ENCODE data around the gene ABHD8.
"Not testable (repeated sequence)": the region's sequence is repeated elsewhere in the genome, so short reads cannot be mapped to it uniquely, and the experiment has no call there.

The ABHD8 gene

DNA sequence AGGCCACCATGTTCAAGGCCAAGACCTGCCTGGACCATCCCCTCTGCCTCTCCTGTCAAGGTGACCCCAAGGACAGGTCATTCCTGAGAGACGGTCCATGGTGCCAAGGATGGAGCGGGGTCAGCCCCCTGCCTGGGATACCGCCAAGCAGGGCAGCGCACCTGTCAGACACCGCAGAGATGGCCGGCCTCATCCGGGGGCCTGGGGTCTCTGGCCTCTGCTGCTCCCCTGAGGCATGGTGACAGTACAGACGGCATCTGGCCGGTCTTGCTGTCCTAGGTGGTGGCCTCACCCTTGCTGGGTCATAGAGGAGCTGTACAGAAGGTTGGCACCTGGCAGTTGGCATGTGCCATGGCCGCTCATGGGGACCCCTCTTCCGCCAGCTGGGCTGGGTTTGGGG, 17.2 kb upstream of the ABHD8 start:
- no peak for DNase-seq

DNA sequence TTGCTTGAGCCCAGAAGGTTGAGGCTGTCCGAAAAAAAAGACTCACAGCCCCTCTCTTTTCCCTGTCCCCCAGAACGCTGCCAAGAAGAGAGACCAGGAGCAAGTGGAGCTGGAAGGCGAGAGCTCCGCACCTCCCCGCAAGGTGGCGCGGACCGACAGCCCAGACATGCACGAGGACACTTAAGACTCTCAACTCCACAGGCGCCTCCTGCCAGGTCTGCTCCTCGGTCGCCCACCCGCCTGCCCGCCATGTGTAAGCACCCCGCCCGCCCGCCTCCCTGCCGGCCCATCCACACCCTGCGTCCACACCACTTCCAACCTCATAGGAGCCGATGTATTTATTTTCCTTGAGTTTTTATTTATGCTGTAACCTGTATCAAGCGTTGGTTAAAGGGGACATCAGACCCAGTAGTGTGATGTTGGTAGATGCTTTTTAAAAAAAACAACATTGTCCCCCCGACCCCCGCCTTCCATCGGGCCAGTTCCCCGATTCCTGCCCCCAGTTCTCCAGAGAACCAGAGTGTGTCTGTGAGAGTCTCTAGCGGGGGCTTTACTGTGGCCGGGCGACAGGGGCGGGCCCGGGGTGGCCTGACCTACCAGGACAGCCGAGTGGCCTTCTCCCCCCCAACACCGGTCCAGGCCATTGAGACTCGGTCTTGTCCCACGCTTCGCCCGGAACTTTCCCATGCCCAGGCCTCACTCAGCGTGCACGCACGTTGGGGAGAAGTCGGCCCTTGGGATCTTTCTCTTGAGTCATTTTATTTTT, 16.4 kb upstream of the ABHD8 start:
- no peak for DNase-seq

DNA sequence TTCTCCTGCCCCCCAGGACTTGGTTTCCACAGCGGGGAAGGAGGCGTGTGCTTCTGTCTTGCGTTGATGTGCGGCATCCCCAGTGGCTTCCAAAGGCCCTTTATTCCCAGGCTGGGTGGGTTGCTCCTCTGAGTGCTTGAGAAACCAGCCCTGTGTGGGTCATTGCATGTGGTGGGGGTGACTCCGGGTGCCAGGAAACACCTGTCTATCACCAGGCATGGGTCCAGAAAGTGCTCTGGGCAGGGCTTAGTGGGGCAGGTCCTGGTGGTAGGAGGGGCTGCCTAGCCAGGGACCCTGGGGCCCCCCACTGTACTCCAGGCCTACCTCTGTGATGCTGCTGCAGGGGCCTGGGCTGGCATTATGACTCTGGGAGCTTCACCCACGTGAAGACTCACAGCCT, 15.7 kb upstream of the ABHD8 start:
- no peak for DNase-seq

DNA sequence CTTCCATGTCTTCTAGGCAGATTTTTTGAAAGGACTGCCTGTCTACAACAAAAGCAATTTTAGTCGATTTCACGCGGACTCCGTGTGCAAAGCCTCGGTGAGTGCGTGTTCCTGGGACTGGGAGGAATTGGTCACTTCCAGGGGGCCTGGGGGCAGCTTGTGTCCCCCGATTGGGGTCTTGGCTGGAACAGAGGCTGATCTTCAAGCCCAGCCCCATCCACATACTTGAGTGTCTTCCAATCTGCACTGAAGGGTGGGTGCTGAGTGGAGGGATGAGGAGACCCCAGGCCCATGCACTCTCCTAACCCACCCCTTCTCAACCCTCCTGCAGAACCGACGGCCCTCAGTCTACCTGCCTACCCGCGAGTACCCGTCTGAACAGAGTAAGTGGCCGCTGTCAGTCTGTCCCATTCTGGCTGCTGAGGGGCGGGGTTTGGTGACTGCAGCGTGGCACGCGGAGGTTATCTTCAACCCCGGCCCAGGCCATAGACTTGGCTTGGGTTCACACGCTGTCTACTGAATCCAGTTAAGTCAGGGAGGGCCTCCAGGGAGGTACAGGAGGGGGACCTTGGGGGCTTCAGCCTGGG, 10.9 kb upstream of the ABHD8 start:
- no peak for DNase-seq

DNA sequence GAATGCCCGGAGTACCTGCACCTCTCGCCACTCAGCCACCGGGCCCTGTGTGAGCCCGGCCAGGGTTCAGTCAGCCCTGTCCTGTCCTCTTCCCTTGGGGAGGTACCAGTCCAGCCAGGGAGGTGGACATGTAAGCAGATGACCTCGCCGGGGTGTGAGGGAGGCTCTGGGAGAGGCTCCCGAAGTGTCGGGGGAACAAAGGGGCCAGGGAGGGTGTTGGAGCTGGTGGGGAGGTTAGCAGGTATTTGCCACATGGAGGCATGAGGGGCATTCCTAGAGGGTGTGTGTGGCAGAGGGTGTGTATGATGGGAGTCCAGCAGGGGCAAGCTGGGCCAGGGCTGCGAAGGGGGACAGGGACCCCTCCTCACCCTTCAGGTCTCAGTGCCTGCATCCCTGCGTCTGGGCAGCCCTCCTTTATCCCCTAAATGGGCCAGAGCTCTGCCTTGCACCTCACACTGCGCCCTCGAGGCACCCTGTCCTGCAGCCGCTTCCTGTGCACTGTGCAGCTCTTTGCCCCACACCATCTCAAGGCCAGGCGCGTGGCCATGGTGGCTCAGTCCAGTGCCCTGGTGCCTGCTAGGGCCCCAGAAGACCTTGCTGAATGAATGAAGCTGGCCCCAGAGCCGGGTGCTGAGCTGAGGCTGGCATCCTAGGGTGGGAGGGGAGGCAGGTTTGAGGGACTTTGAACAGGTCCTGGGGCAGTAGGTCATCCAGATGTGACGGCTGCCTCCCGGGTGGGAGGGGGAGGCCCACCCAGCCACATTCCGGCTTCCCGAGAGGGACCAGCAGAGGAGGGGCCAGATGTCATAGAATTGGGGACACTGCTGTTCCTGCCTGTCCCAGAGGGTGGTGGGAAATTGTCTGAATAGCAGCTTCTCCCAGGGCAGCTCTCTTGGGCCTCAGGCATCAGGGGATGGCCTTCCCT, 9.2 kb upstream of the ABHD8 start:
- DNase-seq: no peak

DNA sequence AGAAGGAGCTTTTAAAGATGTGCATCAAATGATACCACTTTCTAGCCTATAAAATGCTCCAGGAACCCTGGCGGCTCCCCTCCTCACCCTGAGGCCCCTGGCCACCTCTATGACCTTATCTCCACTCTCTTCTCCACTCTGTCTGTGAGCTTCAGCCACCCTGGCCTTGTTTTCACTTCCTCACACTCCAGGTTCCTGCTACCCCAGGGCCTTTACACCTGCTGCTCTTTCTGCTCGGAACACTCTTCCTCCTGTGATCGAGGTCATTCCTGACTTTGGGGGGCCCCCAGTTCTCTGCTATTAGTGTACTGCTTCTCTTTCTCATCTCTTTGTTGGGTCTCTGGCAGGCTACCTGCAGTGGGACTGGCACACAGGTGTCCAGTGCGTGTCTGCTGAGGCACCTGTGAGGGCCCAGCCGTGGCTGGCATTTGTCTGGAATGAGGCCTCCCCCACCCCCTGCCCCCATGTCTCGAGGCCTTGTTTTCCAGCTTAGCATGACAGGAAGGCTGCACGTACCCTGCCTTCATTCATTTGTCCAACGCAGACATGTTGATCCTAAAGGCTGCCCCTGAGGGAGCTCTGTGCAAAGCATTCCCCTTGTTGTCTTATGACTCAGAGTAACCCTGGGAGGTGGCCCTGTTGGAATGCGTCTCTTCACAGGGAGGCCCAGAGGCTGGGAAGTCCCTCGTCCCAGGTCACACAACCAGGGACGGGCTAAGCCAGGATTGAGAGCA, 8.4 kb upstream of the ABHD8 start:
- no peak for DNase-seq

DNA sequence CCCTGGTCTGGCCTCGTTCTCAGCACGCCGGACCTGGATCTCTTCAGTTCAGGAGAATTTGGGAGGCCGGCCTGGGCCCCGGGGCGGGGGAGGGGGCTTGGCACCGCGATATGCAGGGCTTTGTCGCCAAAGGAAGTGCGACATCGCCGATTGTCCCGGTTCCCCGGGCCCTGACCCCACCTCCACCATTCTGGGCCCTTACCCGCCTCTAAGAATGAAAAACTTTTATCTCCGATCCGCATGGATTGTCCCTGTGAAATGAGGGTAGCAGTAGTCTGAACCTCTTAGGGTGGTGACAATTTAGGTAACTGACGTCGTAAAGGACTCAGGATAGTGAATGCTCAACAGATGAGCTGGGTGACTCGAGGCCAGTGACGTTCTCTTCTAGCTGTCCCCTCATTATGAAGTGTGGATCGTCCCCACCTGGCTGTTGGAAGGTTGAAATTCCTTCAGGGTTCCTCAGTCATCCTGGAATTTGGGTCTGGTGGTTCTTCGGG, 6.8 kb upstream of the ABHD8 start:
- DNase-seq: no peak

DNA sequence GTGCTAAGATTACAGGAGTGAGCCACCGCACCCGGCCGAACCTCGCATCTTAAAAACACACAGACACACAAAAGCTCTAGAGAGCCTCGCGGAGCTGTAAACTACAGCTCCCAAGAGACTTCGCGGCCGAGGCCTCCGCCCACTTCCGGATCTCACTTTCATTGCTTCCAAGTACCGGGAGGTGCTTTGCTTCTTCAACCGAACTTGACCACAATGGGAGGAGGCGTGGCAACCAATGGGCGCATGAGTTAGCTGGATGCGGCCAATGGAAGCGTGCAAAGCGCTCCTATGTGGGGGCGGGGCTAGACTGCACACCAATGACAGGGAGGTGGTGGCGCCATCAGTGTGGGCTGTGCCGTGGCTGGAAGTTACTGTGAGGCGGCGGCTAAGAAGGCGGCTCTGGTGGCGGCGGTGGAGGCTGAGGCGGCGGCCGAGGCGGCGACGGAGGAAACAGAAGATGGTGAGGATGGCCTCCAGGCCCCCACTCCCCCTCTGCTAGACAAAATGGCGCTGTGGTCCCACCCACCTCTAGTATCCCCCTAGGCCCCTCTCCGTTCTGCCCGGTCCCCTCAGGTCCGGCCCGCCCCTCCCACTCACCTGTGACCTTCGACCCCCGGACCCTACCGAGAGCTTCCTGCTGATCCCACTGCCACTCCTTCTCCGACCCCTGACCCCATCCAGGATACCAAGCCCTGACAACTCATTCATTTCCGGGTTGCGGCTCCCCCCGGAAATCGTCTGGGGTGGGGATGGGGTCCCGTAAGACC, 6.2 kb upstream of the ABHD8 start, which contains the start of gene DDA1:
Gene DDA1 (plus strand): TSS at position 366 of the 767 bp plus-strand sequence. CDS start 92 bp downstream, at position 458.
- DNase-seq: peak; percentile 99

DNA sequence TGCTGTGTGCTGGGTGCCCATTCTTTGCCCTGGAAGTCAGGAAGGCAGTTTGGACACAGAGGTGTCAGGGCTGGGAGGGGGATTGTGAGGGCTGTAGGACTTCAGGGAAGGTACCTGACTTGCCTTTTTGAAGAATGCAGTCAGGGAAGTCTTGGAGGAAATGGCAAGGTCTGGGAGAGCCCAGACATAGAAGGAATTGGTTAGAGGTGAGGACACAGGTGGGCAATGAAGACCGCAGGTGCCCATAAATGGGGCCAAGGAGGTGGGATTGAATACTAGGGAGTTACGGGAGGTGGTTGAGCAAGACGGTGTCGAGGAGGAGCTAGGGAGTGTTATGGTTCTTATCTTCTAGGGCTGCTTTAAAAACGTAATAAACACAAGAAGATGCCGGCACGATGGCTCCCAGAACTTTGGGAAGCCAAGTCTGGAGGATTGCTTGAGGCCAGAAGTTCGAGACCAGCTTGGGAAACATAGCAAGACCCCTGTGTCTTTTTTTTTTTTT, 4.7 kb upstream of the ABHD8 start:
- DNase-seq: no peak

DNA sequence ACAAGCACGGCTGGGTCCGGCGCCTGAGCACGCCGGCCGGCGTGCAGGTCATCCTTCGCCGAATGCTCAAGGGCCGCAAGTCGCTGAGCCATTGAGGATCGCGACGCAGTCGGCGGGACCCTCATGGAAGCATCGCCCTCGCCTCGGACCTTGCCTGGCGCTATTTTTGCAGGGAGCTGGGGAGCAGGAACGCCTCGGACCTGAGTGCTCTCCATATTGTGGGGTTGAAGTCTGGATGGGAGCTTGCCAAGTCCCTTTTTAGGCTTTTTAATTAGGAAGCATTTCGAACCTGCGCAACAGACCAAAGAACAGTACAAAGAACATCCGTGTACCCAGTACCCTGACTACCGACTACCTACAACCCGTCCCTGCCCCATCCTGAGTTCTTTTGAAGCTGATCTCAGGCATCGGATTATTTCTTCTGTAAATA, 3.1 kb upstream of the ABHD8 start:
- no peak for DNase-seq

DNA sequence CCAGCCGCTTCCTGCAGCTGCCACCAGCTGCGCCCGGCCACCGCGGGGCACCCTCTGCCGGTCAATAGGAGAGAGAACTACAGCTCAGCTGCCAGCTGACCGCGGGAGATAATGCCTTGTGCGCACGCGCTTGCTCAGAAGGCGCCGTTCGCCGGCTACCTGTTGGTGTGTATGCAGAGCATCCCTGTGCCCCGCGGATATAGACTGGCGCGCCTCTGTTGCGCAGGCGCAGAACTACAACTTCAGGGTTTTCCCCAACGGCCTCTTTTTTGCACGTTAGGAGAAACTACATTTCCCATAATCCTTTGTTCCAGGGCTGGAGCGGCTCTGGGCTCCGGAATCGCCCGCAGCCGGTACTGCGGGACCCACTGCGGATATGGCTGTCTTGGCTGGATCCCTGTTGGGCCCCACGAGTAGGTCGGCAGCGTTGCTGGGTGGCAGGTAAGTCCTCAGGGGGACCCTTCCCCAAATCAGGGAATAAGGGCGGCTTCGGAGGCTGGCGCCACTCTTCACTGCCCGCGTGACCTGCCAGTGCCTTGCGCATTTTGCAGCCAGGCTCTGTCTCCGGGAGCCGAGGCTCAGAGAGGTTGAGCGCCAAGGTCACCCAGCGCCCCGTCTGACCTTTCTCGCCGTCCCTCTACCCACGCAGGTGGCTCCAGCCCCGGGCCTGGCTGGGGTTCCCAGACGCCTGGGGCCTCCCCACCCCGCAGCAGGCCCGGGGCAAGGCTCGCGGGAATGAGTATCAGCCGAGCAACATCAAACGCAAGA, 2.5 kb upstream of the ABHD8 start, which contains the start of gene MRPL34:
Gene MRPL34 (plus strand): TSS at position 356 of the 768 bp plus-strand sequence. CDS start 21 bp downstream, at position 377.
- peak; percentile 99 for DNase-seq

DNA sequence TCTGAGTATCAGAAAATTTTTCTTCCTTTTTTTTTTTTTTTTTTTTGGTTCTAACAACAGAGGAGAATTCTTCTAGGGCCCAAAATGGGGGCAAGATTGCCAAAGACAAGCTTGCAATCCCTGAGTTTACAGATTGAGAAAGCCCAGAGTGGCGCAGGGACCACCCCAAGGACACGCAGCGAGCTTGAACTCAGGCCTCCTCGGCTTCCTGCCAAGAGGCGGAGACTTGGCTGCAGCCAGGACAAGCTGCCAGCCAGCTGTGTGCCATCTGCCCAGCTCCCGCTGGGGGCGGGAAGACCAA, 1.9 kb upstream of the ABHD8 start:
- DNase-seq: no peak

DNA sequence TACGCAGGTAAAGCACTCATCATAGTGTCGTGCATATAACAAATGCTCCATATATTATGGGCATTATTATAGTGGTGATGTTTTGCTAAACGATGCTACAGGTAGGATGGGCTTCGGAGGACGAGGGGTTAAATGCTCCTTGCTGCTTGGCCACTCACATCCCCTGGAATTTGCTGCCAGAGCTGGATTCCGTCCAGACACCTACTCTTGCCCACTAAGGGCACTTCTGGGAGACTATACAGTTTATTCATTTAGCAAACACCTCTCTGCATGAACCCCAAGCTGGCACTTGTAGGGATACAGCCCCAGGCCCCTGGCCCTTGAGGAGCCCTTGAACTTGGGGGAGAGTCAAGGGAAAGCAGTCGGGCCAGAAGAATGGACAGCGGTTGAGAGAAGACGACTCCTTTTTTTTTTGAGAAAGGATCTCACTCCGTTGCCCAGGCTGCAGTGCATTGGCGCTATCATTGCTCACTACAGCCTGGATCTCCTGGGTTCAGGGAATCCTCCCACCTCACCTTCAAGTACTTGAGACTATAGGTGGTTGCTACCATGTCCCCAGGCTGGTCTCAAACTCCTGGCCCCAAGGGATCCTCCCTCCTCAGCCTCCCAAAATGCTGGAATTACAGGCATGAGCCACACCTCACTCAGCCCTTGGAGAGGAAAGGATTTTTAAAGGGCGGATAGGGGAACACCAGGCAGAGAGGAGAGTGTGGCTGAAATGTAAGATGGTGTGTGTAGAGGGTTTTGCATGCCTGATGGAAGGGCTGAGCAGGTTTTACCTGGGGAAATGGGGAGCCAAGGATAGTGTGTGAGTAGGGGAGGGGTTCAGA, 1.4 kb upstream of the ABHD8 start:
- no peak for DNase-seq

DNA sequence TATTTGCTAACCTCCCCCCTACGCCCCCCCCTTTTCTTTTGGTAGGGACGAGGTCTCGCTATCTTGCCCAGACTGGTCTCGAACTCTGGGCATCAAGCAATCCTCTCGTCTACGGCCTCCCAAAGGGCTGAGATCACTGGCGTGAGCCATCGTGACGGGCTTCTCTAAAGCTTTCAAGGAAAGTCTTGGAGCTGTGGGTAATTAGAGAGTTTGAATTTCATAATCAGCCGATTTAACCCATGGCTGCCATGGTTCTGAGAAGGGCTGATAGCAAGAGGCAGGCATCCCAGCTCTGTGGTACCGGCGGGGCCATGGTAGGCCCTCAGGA, 679 bp upstream of the ABHD8 start:
- DNase-seq: no peak

DNA sequence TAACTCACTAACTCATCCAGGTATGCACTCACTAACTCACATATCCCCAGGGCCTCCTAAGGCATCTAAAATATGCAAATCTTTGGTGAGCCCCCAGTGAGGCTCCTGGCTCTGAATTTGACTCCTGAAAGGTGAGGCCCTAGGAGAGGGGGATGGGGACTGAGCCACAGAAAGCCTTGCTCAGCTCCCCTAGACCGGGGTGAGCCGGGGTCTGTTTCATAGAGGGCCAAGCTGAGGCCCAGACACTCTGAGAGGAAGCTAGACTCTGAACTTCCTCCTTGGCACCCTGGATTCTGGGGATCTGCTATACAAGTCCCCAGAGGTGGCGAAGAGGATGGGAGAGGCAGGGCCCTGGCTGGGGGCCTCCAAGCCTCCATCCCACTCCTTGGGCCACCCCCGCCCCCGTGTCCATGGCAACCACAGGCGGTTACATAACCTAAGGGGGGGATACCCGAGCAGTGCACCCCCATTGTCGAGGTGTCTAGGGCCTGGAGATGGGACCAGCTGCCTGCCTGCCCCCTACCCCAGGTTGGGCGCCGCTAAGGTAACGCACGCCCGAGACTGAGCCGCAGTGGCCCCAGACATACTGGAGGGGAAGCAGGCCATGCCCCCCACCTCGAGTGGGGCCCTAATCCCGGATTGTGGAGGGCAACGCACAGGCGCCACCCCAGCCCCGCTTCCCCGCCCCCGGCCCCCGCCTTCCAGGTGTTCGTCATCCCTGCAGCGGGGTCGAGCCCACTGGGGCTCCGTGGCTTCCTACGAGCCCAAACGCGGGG, 646 bp downstream of the ABHD8 start:
- no peak for DNase-seq

DNA sequence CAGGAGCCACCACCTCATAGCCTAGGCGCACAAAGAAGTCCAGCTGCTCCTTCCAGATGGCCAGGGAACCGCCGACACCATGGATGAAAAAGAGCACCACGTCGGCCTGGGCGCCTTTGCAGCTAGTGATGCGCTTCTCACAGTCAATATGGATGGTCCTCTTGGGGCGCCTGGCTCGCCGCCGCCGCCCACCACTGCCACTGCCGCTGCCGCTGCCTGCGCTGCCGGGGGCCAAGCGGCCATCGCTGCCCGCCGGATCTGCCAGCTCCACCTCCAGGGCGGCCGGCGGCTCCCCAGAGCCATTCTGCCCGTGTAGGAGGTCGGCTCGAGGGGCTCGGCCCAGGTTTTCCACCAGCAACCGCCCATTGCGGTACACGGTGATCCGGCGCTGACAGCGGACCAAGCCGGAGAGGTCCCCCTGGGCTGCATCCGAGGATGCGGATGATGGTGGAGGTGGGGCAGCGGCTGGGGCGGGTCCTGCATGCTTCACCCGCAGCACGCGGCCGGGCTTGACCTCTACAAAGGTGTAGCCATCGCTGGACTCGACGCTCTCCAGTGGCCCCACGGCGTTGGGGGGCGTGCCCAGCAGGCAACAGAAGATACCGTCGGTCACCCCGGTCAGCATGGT, 2.1 kb downstream of the ABHD8 start:
- no peak for DNase-seq

DNA sequence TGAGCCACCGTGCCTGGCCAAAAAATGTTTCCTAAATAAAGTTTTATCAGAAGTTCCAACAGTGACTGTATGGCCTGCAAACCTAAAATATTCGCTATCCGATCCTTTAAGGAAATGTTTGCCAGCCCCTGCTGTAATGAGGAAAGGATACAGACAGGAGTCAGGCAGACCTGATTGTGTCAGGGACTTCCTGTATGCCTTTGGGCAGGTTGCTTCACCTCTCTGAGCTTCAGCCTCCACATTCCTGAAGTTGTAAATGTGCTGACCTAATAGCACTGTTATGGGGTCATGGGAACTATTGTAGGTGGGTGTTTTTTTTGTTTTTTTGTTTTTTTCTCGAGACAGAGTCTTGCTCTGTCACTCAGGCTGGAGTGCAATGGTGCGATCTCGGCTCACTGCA, 6.2 kb downstream of the ABHD8 start:
- no peak for DNase-seq

DNA sequence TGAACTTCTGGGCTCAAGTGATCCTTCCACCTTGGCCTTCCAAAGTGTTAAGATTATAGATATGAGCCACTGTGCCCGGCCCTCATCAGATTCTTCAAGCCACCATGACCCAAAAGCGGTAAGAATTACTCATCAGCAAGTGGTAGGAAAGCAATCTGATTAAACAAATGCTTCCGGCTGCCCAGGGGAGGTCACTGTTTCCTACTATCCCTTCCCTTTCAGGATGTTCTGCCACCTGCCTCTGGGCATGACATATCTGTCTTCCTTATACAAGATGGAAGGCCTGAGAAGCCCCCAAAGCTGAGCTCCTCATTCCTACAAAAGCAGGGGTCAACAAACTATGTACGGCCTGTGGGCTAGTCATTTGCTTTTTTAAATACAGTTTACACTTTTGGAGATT, 7.0 kb downstream of the ABHD8 start:
- DNase-seq: no peak

DNA sequence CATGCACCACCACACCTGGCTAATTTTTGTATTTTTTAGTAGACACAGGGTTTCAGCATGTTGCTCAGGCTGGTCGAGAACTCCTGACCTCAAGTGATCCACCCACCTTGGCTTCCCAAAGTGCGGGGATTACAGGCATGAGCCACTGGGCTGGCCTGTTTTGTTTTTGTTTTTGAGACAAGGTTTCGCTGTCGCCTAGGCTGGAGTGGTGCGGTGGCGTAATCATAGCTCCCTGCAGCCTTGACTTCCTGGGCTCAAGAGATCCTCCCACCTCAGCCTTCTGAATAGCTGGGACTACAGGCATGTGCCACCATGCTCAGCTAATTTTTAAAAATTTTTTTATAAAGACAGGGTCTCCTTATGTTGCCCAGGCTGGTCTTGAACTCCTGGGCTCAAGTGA, 7.7 kb downstream of the ABHD8 start:
- DNase-seq: not testable (repeated sequence)

All from GF-D8 (cell line).